Dendritic cell treated with granulocyte-macrophage colony-stimulating factor and Interleukin-4, amounts not matched to agents 40 ng/mL and 50 ng/mL, for 4 days (primary cell): ENCODE data around the gene PRDM1.
"Not testable (repeated sequence)": the region's sequence is repeated elsewhere in the genome, so short reads cannot be mapped to it uniquely, and the experiment has no call there.

Experiments
- H3K27ac Mint-ChIP-seq: one replicate; pipeline ENCODE4 v1.8.0; 2022; ENCODE audit warnings: mild to moderate bottlenecking, mixed read lengths
- H3K27me3 Mint-ChIP-seq: one replicate; pipeline ENCODE4 v1.8.0; 2022; ENCODE audit warnings: mild to moderate bottlenecking, mixed read lengths
- H3K36me3 Mint-ChIP-seq: one replicate; pipeline ENCODE4 v1.8.0; 2022; ENCODE audit warnings: low read depth, mixed read lengths
- H3K4me1 Mint-ChIP-seq: one replicate; pipeline ENCODE4 v1.8.0; 2022; ENCODE audit warnings: low read depth, mixed read lengths
- H3K4me3 Mint-ChIP-seq: one replicate; pipeline ENCODE4 v1.8.0; 2022; ENCODE audit warnings: mild to moderate bottlenecking, moderate library complexity, mixed read lengths
- H3K9me3 Mint-ChIP-seq: one replicate; pipeline ENCODE4 v1.8.0; 2022; ENCODE audit warnings: mixed read lengths
- intact Hi-C: fragments of 100-400 bp; cut with micrococcal nuclease; formaldehyde crosslinking; loops from one replicate; pipeline ENCODE4 v1.15.0; 2022

The PRDM1 gene

DNA sequence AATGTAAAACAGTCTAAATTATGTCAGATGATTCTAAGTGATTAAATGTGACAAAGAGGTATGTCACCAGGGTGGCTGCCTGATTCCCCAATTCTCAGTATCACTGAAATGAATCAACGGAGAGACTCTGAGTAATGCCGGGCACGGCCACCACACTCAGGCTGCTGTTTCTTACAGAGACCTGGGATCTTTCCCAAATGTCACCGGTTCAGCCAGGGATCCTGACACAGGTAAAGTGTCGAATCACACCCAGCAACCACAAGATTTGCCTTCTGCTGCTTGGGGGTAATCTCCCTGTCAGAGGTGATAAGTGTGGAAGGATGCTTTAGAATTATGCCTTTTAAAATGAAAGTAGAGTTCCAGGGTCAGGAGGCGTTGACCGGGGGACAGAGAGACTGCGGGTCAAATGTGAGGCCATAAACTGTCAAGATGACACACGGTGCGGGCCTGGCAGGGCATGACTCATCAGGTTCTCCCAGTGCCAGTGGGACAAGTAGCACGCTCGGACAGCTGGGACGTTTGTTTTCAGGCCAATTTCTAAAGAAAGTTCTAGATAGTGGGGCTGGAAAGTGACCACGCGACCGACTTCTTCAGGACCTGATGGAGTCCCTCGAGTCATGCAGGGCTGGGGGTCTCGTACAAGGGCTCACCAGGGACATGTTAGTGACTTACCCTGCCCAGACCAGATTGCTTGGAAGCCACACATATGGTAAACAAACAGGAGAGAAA lies 48.9 kb downstream of the PRDM1 start:
- intact Hi-C loops: no loop called here
- no peaks in the 10 kb centered on the region for H3K9me3 Mint-ChIP-seq
- peak overlapping the region; percentile 0 for H3K27ac Mint-ChIP-seq
- no peaks in the 10 kb centered on the region for H3K27me3 Mint-ChIP-seq
- H3K36me3 Mint-ChIP-seq: no peaks in the 10 kb centered on the region
- peaks cover 6% of the 10 kb centered on the region for H3K4me1 Mint-ChIP-seq
- H3K4me3 Mint-ChIP-seq: no peak overlapping the region

DNA sequence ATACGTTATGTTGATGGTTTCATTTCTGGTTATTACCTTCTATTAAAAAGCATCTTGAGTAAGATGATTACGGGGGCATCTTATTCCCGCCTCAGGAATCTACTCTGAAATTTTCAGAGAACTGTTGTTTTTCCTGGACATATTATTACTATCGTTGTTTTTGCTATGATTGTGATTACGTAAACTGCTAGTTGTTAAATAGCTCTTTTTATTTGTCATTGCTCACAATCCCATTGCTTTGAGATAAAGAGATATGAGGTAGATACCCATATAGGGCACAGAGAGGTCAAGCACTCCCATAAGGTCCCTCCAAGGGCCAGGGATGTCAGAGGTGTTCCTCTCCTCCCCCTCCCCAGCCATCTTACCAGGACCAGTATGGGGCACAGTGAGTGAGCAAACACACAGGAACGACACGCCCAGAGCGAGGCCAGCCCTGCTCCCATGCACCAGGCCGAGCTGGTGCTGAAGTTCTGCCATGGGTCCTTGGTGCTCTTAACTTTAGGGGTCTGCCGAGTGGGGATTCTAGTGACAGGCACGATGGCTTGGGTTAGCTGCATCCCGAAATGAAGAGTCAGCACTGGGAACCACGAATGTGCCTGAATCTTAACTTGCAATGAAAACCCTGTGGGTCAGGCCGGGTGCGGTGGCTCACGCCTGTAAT lies 49.9 kb downstream of the PRDM1 start:
- Mint-ChIP-seq H3K4me1 (peaks cover 6% of the 10 kb centered on the region), H3K27ac (no peak overlapping the region), H3K36me3 (no peaks in the 10 kb centered on the region), H3K9me3 (no peaks in the 10 kb centered on the region), H3K27me3 (no peaks in the 10 kb centered on the region), H3K4me3 (no peak overlapping the region)
- intact Hi-C loops: no loop called here

DNA sequence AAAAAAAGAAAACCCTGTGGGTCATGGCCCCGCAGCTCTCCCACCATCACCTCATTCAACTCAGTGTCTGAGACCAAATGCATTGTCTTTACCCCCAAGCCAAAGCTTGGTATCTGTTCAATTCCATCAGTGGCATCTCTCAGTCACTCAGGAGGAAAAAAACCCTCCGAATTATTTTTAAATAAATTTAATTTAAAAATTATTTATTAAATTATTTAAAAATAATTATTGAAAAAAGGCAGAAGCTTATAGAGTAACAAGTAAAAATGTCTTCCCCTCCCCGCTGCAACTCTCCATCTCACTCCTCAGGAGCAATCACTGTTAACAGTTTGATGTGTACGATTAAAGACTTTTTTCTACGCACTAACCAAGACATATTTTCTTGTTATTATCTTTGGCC lies 50.7 kb downstream of the PRDM1 start:
- intact Hi-C loops: no loop called here
- no peaks in the 10 kb centered on the region for H3K9me3 Mint-ChIP-seq

DNA sequence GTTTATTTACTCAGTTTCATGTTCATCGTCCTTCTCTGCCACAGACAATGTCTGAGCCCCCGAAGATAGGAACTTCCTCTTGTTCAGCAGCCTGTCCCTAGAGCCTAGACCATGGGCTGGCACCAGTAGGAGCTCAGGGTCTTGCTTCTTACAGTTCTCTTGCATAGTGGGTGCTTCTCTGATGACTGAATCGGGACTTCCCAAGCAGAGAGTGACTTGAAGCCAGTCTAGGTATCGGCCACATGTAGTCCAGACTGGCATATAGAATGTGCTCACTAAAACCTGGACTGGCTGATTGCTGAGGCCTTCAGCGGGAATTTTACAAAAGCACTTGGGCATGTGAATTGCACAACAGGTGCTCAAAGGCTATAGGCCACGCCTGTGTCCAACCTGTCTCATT lies 52.0 kb downstream of the PRDM1 start:
- H3K4me3 Mint-ChIP-seq: no peak overlapping the region
- H3K36me3 Mint-ChIP-seq: no peaks in the 10 kb centered on the region
- H3K27ac Mint-ChIP-seq: no peak overlapping the region
- peaks cover 20% of the 10 kb centered on the region for H3K4me1 Mint-ChIP-seq
- no peaks in the 10 kb centered on the region for H3K9me3 Mint-ChIP-seq
- H3K27me3 Mint-ChIP-seq: no peaks in the 10 kb centered on the region
- intact Hi-C loops: no loop called here

More for the DNA sequence above, 50.7 kb downstream of the PRDM1 start:
- no peaks in the 10 kb centered on the region for H3K36me3 Mint-ChIP-seq
- H3K27ac Mint-ChIP-seq: no peak overlapping the region
- H3K4me3 Mint-ChIP-seq: no peak overlapping the region
- peaks cover 10% of the 10 kb centered on the region for H3K4me1 Mint-ChIP-seq
- H3K27me3 Mint-ChIP-seq: no peaks in the 10 kb centered on the region

DNA sequence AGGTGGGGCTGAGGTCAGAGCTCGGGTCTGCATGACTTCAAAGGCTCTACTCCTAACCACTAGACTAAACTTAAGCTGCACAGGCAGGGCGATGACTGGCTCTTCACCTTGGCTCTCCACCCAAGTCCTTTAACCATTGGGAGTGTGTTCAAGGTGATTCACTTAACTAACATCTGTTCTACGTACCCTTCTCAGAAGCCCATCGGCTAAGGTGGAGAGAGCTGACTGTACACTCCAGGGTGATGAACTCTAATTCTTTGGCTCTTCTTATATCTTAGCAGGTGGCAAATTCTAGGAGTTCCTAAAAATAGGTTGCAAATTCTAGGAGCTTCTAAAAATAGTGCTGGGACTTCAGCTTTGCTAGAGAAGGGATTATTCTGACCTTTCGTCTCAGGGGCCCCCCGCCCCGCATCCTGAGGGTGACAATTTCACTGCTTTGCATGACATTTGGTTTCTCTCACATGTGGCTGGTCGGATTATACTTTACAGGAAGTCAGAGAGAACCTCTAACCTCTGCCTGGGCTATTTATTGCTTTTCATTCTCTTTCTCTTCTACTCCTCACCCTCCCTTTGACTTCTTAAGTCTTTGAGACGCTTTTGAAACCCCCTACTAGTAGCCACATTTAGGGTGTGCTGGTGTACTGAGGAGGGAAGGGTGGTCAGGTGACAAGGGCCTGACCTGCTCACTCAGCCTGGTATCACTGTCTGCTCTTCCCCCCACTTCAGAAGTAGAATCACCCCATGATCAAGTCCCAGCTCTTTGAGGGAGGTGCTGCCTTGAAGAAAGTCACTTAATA lies 55.5 kb downstream of the PRDM1 start:
- no peaks in the 10 kb centered on the region for H3K36me3 Mint-ChIP-seq
- H3K27ac Mint-ChIP-seq: no peak overlapping the region
- intact Hi-C loops: no loop called here
- H3K4me1 Mint-ChIP-seq: peaks cover 16% of the 10 kb centered on the region
- no peaks in the 10 kb centered on the region for H3K9me3 Mint-ChIP-seq
- no peaks in the 10 kb centered on the region for H3K27me3 Mint-ChIP-seq
- no peak overlapping the region for H3K4me3 Mint-ChIP-seq

DNA sequence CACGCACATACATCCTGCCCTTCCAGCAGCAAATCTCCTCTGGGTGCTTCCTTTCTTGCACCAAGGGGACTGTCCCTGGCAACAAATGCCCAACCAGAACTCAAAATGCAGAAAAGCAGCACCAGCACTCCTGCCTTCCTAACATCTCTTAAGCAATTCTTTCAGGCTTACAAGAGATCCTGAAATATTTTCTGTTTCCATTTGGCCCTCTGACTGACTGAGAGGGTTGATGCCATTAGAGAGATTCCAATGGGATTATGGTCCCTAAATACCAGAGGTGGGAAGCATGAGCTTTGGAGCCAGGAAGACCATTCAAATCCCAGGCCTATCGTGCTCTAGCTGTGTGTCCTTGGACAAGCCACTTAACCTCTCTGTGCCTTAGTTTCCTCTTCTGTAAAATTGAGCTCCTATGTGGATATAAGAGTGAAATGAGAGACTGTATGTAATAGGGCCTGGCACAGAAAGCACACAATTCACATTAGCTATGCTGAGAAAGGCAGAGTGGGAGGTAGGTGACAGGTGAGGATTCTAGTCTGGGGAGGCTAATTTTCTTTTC lies 56.8 kb downstream of the PRDM1 start:
- no peak overlapping the region for H3K27ac Mint-ChIP-seq
- intact Hi-C loops: no loop called here
- no peak overlapping the region for H3K4me3 Mint-ChIP-seq
- no peaks in the 10 kb centered on the region for H3K27me3 Mint-ChIP-seq
- H3K36me3 Mint-ChIP-seq: no peaks in the 10 kb centered on the region
- no peaks in the 10 kb centered on the region for H3K9me3 Mint-ChIP-seq
- peaks cover 20% of the 10 kb centered on the region for H3K4me1 Mint-ChIP-seq

DNA sequence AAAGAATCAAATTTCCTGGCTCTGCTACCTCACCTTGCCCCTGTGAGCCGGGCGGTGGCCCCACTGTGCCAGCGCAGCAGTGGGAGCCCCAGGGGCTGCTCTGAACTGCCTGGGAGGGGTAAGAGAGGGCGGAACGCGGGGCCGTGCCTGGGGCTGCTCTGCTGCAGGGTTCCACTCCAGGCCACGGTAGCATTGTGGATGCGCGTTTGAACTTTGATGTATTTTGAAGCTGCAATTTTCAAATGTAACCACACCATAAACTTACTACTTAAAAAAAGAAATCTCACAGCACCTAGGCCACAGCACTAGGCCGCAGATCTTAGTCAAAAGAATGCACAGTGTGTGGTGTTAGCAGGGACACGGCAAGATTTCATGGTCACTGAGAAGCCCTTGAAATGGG lies 57.5 kb downstream of the PRDM1 start:
- intact Hi-C loops: no loop called here
- H3K27me3 Mint-ChIP-seq: no peaks in the 10 kb centered on the region
- peaks cover 20% of the 10 kb centered on the region for H3K4me1 Mint-ChIP-seq
- no peak overlapping the region for H3K4me3 Mint-ChIP-seq
- H3K9me3 Mint-ChIP-seq: no peaks in the 10 kb centered on the region
- H3K36me3 Mint-ChIP-seq: no peaks in the 10 kb centered on the region
- no peak overlapping the region for H3K27ac Mint-ChIP-seq

DNA sequence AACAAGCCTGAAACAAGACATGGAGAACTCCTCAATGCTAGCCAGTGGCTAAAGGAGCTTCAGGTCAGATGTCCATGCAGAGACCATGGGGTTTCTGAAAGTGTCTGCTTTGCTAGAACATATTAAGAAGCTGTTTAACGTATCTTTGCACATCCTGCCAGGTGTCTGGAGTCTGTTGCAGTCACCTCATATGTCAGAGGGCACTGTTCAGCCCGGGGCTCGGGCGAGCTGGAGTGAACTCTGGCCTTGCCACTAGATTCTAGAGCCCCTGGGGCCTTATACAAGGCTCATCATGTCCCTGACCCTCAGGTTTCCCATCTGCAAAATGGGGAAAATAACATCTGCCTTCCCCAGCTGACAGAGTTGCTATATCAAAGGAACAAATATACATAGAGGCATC lies 59.0 kb downstream of the PRDM1 start:
- Mint-ChIP-seq H3K9me3 (no peaks in the 10 kb centered on the region), H3K4me1 (peaks cover 27% of the 10 kb centered on the region), H3K27me3 (no peaks in the 10 kb centered on the region), H3K36me3 (no peaks in the 10 kb centered on the region), H3K4me3 (no peak overlapping the region), H3K27ac (no peak overlapping the region)
- intact Hi-C loops: no loop called here

DNA sequence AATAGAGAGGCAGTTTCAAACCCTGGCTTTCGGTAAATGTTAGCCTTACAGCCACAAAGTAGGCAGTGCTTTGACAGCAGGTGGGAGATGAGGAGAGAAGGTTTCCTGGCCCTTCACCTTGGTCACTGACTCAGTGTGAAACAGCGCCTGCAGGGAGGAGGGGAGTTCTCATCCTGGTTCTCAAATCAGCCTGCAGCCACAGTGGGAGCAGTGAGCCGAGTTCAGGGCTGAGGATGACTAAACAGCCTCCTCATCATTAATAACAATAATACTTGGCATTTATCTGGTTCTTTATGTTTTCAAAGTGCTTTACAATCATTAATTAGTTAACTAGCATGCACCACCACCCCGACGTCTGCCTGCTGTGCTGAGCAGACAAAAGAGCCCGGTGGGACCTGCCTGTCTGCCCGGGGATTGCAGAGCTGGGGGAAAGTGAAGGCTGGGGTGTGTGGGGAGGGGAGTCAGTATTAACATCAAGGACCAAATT lies 59.6 kb downstream of the PRDM1 start:
- no peaks in the 10 kb centered on the region for H3K36me3 Mint-ChIP-seq
- intact Hi-C loops: no loop called here
- H3K27me3 Mint-ChIP-seq: no peaks in the 10 kb centered on the region
- H3K27ac Mint-ChIP-seq: no peak overlapping the region
- no peaks in the 10 kb centered on the region for H3K9me3 Mint-ChIP-seq
- no peak overlapping the region for H3K4me3 Mint-ChIP-seq
- H3K4me1 Mint-ChIP-seq: peaks cover 27% of the 10 kb centered on the region

DNA sequence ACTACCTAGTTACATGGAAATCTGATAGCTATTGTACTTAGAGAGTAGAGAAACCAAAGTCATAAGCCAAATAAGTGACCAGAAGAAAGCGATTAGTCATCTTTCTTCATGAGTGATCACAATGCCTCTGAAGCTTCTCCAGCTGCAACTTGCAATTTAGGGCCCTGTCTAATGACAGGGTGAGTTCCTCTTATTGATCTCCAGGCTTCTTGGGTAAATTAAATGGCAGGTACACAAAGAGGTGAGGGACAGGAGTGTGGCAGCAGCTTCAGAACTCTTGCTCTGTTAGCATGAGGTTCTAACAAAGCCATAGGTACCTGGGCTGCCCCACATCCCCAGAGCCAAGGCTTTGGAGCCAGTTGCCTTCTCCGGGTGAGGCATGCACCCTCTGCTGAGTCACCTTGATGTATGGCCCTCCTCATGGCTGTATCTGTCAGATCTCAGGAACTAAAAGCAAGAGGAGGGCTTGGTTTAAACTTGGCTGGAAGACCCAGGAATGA lies 60.8 kb downstream of the PRDM1 start:
- peaks cover 4% of the 10 kb centered on the region for H3K9me3 Mint-ChIP-seq
- H3K4me3 Mint-ChIP-seq: no peak overlapping the region
- no peaks in the 10 kb centered on the region for H3K27me3 Mint-ChIP-seq
- intact Hi-C loops: no loop called here
- peaks cover 22% of the 10 kb centered on the region for H3K4me1 Mint-ChIP-seq
- no peak overlapping the region for H3K27ac Mint-ChIP-seq
- no peaks in the 10 kb centered on the region for H3K36me3 Mint-ChIP-seq

DNA sequence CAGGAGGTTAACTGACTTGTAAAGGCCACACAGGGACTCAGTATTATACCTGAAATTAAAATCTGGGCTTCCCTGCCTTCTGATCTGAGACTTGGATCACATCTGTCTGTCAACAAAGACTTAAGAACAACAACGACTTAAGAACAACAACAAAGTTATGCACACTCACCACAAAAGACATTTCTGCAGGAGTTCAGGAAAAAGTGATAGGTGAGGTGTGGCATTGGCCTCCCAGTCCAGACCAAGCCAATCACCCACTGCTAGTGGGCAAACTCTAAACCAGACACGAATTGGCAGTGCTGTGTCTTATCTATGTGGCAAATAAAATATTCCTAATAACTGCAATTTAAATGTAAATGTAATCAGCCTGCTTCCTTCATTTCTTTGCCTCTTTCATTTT lies 61.3 kb downstream of the PRDM1 start:
- Mint-ChIP-seq H3K27ac (no peak overlapping the region), H3K4me3 (no peak overlapping the region), H3K36me3 (no peaks in the 10 kb centered on the region), H3K9me3 (peaks cover 10% of the 10 kb centered on the region), H3K27me3 (no peaks in the 10 kb centered on the region), H3K4me1 (peaks cover 18% of the 10 kb centered on the region)
- intact Hi-C loops: no loop called here

DNA sequence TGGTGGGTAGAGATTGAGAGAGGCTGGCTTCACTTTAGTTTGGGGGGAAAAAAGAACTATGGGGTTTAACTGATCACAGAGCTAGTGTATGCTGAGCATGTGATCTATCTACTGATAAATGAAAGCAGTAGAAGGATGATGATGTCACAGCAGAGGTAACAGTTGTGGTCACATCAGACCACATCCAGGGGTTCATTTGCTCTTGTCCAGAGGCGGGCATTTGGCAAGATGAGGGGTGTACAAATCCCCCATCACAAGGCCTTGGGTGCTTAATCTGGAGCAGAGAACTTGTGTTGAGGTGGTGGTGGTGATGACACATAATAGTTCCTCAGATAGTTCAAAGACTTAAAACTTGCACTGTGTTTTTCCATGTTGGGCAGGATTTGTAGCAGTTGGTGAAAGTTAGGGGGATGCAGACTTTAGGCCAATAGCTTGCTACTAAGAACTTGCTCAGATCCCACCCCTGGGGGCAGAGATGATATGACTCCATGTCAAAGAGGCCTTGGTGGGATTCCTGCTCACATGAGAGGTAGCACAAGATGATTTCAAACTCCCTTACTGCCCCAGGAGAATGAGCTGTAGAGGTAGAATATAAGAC lies 63.4 kb downstream of the PRDM1 start:
- Mint-ChIP-seq H3K9me3 (peaks cover 14% of the 10 kb centered on the region), H3K4me1 (peaks cover 13% of the 10 kb centered on the region), H3K4me3 (no peak overlapping the region), H3K27ac (no peak overlapping the region), H3K27me3 (no peaks in the 10 kb centered on the region), H3K36me3 (no peaks in the 10 kb centered on the region)
- intact Hi-C loops: no loop called here

DNA sequence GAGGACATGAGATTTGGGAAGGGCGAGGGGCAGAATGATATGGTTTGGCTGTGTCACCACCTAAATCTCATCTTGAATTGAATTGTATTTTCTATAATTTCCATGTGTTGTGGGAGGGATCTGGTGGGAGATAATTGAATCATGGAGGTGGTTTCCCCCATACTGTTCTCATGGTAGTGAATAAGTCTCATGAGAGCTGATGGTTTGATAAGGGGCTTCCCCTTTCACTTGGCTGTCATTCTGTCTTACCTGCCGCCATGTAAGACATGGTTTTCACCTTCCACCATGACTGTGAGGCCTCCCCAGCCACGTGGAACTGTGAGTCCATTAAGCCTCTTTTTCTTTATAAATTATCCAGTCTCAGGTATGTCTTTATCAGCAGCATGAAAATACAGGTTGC lies 66.3 kb downstream of the PRDM1 start:
- Mint-ChIP-seq H3K4me1 (peaks cover 30% of the 10 kb centered on the region), H3K9me3 (peaks cover 14% of the 10 kb centered on the region)
- H3K27ac Mint-ChIP-seq, intact Hi-C loops, H3K4me3 Mint-ChIP-seq, H3K36me3 Mint-ChIP-seq, H3K27me3 Mint-ChIP-seq: not testable (repeated sequence)
